CD4-positive, alpha-beta T cell treated with Interleukin-4 for 4 hours (primary cell): ENCODE results near the gene ZNF474.

ENCODE experiments used
- DNase-seq: peaks from one replicate; pipeline ENCODE4 v3.0.0-alpha.2; 2020

ZNF474 gene

DNA sequence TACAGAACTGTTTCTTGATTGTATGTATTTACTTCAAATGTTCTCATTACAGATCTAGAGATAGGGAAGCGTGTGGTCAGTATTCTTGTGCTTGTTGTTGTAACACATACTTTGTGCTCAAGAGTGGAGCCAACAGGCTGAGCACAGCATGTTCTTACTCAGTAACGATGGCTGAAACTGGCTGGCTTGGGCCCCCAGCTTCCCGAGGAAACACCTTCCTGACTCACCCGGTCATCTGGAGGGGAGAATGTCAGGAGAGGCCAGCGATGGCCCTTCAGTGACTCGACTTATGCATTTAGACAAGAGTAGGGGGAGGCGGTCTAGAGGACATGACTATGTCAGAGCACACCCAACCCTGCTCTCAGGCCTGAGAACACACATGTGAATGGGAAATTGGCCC lies 25.6 kb downstream of the ZNF474 start:
- no peak for DNase-seq

DNA sequence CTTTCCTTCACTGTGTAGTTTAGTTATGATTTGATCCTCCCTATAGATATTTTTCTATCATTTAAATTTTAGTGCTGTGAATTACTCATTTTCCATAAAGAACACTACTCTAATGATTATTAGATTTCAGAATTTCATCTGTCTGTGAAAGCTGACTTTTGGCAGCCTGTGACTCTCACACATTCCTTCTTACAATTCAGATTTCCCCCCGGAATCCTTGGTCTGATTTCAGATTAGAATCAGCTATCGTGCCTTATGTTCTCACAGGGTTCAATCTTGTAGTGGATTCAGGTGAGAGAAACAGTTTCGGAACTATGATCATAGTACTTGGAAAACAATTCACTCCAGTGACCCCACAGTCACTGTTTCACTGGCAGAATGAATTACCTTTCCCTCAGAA lies 26.2 kb downstream of the ZNF474 start:
- no peak for DNase-seq

DNA sequence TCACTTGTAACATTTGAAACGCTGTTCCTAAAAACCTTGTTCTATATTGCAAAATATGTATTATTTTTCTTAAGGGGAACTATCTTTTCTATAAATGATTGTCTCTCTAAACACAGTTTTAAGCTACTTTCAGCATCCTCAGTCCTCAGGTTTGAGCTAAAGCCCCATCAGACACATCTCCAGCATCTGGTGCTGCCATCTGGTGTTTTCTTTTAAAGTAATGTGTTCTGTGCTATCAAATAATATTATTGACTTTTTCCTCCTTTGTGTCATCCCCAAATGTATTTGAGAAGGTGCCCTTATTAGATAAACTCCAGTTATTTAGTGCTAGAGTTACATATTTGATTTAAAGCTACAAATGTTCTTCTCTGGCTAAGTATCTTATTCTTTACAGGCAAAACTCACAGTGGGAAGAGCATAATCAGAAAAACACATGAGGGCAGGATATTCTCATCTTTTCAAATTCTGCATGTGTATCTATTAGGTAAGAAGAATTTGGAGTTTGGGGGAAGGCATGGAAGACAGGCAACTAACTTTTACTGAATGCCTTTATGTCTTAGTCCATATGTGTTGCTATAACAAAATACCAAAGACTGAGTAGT lies 27.5 kb downstream of the ZNF474 start:
- DNase-seq = no peak

DNA sequence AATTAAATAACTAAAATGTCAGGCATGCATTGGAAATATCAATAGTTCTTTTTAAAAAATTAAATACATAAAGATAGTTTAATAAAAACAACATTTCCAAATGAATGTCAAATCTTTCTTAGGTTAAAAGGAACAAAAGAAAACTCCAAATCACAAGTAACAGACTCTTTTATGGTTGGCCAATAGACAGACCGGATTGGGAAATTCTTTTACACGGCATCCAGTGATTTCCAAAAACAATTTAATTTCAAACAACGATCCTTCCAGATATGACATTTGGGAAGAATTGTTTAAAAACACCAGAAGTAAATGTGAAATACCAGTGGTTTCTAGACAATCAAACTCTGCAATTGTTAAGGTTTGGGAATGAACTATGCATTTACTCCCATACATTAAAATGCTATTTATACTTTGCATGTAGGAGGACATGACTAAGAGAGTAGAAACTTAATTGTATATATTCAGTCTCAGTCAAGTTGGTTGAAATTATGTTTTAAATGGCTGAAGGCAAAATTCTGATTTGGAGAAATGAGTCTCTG lies 32.8 kb downstream of the ZNF474 start:
- DNase-seq = no peak

DNA sequence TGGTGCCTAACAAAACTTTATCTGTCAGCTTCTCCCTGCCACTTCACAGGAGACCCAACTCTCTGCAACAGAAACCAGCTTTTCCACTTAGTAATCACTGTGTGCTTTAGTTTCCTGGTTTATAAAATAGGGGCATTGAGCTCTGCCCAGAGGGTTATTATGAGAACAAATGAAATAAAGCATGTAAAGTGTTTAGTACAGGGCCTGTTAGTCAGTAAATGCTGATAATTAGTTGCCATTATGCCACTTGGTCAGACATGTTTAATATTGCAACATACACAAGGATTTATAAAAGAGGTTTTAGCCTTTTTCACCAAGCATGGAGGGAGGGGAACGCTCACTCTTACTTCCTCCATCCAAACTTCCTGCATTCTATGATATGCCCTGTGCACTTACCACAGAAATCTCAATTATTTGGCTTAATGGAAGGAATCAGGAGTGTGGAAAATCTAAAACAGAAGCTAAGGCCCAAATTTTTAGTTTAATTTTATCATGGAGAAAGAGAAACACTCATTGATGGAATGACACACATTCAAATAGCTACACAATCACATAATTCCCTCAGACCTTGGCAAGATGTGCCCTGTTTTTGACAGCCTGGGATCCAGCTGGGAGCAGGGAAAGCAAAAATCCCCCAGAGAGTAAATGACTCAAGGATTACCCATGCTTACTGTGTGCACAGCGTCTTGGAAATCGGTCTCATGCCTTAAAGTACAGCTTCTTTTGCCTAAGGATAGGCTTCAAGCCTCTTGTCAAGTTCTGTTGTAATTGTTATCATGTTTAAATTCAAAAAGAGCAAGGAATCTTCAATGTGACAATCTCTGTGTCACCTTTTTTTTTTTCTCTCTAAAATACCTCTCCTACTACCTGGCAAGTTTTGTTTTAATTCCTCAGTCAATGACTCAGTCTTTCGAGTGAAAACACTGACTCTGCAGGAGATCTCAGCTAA lies 34.0 kb downstream of the ZNF474 start:
- no peak for DNase-seq

DNA sequence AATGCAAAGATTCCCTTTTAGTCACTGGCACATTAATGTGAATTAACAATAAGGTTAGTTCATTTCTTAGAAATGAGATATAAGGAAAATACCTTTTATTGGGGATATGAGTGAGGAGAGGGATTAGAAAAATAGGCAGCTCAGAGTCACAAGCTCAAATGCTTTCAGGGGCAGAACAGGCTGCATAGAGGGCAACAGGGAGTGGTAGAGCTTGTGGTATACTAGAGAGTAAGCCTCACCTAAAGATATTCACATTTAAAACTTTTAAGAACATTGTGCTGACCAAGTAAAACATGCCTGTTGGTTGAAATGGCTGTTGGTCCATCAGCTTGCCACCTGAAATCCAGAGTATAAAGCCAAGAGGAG lies 34.7 kb downstream of the ZNF474 start:
- DNase-seq = no peak

DNA sequence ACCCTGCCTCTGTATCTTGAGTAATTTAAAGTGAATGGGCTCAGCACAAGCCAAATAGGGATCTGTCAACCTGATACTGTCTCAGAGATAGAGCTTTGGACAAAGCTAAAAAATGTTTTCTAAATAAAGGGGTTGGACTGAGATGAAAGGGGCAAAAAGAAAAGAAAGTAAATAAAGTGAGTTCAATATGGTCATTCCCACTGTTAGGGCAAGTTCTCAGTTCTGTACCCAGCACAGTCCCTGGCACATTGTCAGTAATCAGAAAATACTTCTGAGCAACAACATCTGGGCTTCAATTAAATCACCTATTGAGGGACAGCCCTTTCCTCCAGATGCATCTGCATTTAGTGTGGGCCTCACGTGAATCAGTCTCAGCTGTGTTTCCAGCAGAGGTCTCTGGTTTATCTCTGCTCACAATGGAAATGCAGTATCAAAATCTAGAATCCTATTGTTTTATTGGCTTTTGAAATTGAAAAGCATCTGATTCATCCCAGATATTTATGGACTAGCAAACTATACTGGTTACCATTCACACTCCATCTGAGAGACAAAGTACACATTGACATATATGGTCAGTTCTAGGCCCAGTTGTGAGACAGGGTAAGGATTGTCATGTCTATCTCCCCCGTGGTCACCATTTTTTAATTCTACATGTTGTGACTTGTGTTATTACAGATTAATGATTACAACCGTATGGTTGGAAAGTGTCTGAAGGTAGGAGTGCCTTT lies 35.6 kb downstream of the ZNF474 start:
- no peak for DNase-seq

DNA sequence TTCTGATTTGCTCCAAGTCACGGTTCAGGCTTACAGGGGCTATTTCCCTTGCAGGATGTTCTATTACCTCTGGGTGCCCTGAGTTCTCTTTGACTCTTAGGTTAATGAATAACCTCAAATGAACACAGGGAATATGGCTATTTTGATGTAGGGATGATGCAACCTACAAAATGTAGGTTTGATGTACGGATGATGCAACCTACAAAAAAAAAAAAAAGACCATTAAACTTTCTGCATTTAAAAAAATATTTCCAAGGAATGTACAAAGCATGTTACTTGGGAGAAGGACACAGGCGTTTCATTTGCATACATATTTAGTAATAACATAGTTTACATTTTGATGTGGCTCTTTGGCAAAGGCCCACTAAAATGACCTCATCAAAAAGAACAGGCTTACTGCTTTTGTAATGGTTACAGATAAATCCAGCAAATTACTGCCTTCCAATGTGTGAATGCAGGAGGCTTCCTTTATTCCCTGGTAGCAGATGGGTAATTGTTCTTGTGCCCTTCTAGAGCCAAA lies 36.3 kb downstream of the ZNF474 start:
- no peak for DNase-seq

DNA sequence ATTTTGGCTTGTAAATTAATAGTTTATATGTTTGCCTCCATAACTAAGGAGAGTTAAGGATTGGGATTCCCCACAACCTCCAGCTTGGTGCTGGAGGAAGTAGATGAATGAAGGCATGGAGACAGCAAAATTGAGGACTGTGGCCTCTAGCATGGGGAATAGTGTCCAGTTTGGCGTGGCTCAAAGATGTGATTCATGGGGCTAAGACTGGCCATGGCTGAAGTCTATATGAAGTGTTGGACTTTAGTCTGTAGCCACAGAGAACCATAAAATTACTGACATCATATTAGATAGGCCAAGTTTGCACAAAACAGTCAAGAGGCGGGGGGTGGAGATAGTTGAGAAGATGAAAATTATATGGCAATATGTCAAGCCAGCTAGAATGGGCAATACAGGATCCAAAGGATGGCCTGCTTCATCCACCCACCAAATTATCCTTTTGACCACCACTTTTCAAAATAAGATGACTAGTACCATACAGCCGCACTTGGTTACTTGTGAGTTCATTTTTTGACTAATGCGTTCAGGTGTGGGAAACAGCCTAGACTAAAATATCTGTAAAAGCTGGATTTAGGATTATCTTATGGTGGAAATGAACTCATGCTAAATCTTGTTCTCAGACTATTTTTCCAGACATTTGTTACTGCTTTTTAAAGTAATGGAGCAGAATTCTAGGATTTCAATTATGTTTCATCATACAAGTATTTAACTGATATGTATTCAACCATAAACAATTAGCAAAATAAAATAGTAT lies 40.2 kb downstream of the ZNF474 start:
- DNase-seq = no peak

DNA sequence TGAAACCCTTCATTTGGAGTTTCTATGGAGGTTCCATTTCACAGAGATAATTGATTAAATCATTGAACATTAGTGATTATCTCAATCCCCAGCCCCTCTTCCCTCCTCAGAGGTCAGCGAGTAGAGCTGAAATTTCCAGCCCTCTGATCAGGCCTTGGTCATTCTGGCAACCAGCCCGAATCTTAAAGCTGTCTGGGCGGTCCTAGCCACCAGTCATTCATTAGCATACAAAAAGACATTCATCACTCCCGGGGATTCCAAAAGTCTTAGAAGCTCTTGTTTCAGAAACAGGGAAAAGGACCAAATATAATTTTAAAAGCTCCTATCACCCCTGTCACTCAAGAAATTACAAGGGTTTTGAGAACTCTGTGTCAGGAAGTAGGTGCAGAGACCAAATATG lies 41.3 kb downstream of the ZNF474 start:
- no peak for DNase-seq

DNA sequence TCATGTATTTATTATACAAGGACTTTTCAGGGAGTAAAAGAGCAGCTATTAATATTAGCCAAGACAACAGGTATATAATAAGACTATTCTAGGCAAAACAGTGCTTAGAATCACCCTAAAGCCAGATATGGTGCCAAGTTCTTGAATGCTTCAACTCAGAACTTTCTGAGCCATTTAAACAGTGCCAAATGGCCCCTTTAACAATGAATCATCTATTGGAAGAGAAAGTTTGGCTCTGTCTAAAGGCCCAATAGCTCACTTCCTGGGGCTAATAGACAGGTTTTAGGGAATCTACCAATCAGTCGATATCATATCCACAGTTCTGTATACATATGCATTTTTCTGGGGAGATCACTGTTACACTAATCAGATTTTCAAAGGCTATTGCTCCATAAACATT lies 42.9 kb downstream of the ZNF474 start:
- no peak for DNase-seq

DNA sequence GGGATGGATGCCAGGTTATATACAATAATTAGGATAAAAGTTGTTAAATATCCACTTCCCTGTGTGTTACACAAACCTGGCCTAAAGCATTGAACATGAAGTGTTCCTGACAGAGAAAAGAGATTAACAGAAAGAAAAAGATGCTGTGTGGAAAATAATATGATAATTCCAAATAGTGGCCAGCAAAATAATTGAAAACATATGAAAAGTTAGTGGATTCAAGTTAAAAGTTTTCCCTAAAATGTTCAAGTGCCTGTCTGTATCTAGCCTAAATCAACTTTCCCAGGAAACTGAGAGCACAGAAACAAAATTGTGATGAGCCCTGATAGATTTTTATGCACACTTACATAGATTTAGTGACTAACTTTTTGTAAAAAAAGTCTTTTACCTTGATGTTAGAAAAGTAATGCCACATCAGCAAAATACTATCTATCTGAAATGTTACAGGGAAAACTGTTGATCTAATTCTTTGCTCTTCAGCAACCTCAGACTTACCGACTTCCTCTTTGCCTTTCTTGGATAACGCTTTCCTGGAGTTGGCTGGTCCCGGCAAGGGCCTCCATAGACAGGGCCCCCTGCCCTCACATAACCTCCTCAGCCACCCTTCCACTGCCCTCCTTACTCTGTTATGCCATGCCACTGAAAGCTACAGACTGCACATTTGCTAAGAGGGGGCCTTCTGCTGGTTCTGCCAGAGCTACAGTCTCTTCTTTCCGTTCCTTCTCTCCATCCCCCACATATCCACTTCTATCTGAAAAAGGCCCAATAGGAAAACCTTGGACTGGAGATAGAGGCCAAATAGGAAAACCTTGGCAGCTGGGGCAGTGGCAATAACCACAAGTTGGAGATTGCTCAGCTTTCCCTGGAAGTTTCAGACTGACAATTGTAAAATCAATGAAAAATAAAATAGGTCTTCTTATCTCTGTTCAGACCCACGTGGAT lies 44.4 kb downstream of the ZNF474 start:
- DNase-seq = no peak

DNA sequence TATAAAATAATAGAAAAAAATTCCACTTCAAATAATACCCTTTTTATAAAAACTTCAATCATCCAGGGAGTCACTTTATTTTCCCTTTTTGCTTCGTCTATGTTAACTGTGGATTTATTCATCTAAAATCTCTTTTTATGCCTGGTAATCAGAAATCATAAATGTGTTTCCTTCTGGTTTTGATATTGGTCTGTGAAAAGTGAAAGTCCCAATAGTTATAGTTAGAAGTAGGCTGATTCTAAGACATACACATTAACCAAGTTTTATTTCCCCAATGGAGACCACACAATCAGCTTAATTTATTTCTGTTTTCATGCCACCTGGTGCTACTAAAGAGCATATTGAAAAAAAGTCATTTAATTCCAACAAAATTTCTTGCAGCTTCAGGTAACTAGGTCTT lies 45.7 kb downstream of the ZNF474 start:
- DNase-seq = no peak

DNA sequence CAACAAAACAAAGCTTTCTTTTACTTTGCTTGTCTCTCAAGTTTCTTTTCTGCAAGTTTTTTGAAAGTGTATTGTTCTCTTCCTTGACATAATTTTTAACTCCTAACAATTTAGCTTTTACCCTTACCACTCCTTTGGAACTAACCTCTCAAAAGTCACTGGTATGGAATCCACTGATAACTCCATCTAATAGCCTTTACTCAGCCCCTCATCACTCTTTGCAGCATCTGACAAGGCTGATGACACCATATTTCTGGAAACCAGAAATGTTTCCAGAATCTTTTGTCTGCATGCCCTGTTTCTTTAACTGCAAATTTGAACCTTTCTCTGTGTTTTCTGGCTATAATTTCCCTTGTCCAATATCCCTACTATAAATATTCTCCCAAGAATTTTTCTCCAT lies 46.5 kb downstream of the ZNF474 start:
- no peak for DNase-seq

DNA sequence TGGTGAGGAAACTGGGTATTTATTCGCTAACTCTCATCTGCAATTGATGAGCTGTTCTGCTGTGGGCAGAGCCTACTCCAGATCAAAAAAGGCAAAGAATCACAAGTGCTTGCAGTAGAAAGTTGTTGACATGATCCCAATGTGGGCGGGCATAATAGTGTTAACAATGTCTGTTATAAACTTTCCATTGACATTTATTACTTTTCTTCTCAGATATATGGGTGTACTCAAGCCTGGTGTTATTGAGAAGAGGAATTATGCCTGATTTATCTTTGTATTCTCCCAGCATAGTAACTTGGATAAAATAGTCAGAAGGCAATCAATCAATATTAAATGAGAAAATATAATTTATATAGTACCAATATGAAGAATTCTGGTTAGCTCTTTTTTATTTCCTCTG lies 47.8 kb downstream of the ZNF474 start:
- DNase-seq = no peak

DNA sequence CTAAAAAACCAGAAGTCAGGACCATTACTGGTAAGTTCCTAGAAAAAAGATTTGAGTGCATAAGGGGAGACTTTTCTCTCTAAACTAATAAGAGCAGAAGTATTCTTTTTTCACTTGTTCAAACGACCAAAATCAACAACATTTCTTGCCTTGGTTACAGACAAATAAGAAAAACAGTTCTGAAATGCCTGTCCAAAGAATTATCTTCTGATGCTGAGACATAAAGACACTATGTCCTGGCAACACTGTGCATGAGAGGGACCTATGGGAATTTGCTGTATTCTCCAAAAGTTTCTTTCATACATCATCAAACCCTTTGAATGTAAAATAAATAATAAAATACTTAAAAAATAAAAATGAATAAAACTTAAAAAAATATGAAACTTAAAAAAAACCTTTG lies 50.4 kb downstream of the ZNF474 start:
- DNase-seq = no peak

DNA sequence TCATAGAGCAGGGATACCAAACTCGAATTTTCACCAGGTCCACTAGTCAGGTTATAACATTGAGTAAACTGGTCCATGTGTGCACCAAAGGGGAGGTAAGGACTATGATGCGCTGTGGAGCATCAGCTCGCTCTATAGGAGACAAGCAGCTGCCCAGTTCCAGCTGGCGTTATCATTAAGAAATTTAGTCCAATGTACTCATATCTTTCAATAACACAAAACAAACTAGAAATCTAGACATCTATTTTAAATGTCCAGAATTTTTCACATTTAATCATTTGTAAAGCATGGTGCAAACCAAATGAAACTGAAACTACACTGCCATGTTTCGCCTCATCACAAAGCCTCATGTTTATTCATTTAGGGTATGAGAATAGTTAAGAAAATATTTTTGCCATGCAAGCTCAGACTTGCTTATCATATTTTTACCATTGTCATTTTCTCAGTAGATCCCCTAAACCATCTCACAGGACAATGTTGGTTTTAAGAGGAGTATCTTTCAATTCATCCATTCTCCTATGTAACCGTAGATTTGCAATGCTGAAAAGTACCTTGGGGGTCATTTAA lies 50.9 kb downstream of the ZNF474 start:
- DNase-seq = no peak

DNA sequence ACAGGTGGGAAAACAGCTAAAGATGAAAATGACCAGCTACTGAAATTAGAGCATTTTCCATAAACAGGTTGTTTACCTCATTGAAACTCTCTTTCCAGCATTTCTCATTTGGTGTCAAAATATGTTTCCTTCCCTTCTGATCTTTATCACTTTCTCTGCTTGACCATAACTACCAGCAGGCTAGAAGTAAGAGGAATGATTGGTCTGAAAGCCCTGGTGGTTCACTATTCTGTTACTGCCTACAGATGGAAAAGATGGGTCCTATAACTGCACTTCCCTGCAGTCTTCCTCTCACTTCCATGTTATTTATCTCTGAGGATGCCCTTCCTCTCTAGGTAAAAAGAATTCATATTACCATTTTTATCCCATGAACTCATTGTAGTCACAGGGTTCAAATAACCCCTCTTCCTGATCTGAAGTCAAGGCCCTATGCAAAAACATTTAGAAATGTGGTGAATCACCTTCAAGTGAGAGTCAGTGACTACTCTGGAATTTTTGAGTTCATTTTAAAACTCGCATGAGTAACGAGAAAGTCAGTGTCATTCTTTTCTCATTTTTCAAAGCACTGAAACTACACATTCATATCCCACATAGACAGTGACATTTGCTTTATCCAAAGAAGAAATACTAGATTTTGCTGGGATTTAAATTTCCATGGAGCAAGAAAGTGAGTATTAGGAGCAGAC lies 51.7 kb downstream of the ZNF474 start:
- no peak for DNase-seq

DNA sequence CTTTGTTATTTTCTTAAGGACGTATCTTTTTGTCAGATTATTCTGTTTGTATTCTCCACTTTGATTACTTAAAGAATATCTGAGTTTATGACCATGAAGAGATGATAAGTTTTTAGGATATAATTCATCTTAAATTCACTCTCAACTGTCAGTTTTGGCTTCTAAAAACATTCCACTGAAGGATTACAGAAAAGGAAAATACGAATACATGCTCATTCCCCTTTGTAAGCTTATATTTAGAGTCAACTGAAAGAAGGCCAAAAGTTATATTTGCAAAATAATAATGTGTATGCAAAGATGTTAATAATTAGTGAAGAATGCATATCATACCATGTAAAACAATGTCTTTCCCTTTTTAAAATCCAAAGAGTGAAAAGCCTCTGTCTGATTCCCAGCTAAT lies 52.5 kb downstream of the ZNF474 start:
- no peak for DNase-seq

DNA sequence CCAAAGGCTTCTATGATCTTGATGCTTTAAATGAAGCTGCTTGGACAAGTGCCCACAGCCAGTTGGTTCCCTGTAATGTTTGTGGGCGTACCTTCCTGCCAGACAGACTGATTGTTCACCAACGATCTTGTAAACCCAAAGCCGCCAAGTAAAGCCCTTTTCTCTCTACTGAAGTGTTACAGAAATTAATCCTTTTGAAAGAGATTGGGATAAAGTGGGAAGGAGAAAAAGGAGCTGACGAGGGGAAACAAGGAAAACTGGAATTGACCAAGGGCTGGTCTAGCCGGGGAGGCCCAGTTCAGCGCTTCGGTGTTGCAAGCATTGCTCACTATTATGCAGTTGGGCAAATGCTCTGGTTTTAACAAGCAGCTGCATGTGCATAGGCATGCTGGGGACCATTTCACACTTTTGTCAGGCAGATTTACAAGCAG lies 53.2 kb downstream of the ZNF474 start:
- DNase-seq = no peak
